SK-N-SH treated with all-trans-retinoic acid at 6 μM for 48 hours (cell line): ENCODE measurements around the gene TMEM178B.

Source experiments
- ZNF70 ChIP-seq: fragments of 450-650 bp; formaldehyde crosslinking; IDR thresholded peaks from 2 replicates; pipeline ENCODE4 v1.5.0; 2020; ENCODE audit warnings: mild to moderate bottlenecking, moderate library complexity
- TF ChIP-seq, protein P1 (sequence below): fragments of 250-450 bp; sonication (Bioruptor Pico); IDR thresholded peaks from 2 replicates; pipeline ENCODE4 v1.8.0; 2020; ENCODE audit warnings: mild to moderate bottlenecking, moderate library complexity, borderline replicate concordance

DNA sequence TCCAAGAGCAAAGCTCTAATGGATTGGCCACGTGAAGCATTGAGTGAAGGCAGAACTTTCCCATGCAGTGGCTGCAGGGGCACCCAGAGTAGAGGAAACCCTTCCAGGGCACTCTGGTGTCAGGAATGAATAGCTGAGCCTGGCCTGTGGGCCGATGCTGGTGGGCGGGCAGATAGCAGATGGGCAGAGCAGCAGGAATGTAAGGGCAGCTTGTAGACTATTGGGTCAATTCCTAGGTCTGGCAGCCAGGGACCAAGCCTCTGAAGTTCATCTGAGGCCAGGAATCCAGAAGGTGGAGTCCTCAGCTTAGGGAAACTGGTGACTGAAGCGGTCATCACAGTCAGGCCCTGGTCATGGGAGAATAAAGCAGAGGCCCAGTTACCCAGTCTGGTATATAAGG is 115.4 kb downstream of the TMEM178B start:
- TF ChIP-seq ZNF70 (CRISPR knock-in tag), result no peak
- TF ChIP-seq, protein P1, sequence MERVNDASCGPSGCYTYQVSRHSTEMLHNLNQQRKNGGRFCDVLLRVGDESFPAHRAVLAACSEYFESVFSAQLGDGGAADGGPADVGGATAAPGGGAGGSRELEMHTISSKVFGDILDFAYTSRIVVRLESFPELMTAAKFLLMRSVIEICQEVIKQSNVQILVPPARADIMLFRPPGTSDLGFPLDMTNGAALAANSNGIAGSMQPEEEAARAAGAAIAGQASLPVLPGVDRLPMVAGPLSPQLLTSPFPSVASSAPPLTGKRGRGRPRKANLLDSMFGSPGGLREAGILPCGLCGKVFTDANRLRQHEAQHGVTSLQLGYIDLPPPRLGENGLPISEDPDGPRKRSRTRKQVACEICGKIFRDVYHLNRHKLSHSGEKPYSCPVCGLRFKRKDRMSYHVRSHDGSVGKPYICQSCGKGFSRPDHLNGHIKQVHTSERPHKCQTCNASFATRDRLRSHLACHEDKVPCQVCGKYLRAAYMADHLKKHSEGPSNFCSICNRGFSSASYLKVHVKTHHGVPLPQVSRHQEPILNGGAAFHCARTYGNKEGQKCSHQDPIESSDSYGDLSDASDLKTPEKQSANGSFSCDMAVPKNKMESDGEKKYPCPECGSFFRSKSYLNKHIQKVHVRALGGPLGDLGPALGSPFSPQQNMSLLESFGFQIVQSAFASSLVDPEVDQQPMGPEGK (CRISPR knock-in tag), result no peak
